HepG2 (cell line): ENCODE results near the gene SESN2. TPM values are rescaled to one million over a fixed set of nuclear protein-coding genes. Genes with fewer than 3 reads are reported as not detected.

Source experiments
- polyA plus RNA-seq, 8 experiments: library from polyadenylated mRNA; depleted of rRNA in 3 of 8; stranded (reverse) in 7 of 8; unstranded in 1 of 8; fragments of >200 nt; fragmentation: Illumina TruSeq in 4 of 8; extraction: Trizol in 4 of 8; gene quantifications; 2 replicates each; pipeline versions ENCODE4 v1.2.1 to v1.2.3, GENCODE V29; 2011 to 2016; ENCODE audit warnings: low read depth in 4 of 8, missing spikeins in 1 of 8, mixed read lengths in 1 of 8; ENCODE audit not compliant: insufficient read depth in 1 of 8
- total RNA-seq, 5 experiments: library from RNA; depleted of rRNA; stranded (reverse); fragments of >200 nt; fragmentation: Illumina TruSeq; extraction: Trizol; gene quantifications; 2 replicates each; pipeline ENCODE4 v1.2.3, GENCODE V29; 2016; ENCODE audit warnings: low read depth in 1 of 5

Gene SESN2
- total and polyA plus RNA-seq, 2 of the 13 experiments (the other 11 are each of a cell fraction or from before 2014, with no cell fraction given) = 13.2 to 19.1 TPM

Other genes starting within 250 kb of the SESN2 start
- gene EYA3, start 170.9 kb upstream of the SESN2 start, total RNA-seq (2016; rRNA removed; fragmentation: Illumina TruSeq; extraction: Trizol) = 19.7 and 26.3 TPM in 2 replicates
- gene EYA3, start 170.9 kb upstream of the SESN2 start, polyA plus RNA-seq (2011; rRNA removed) = 12.2 and 13.9 TPM in 2 replicates
- 0.18 and 0.27 TPM in 2 replicates for gene PTAFR, start 82.8 kb upstream of the SESN2 start, total RNA-seq (2016; rRNA removed; fragmentation: Illumina TruSeq; extraction: Trizol)
- gene PTAFR, start 82.8 kb upstream of the SESN2 start, polyA plus RNA-seq (2011; rRNA removed) = 22.8 and 24.0 TPM in 2 replicates
- gene DNAJC8, start 26.5 kb upstream of the SESN2 start, total RNA-seq (2016; rRNA removed; fragmentation: Illumina TruSeq; extraction: Trizol) = 126 and 180 TPM in 2 replicates
- gene DNAJC8, start 26.5 kb upstream of the SESN2 start, polyA plus RNA-seq (2011; rRNA removed) = 48.4 and 54.5 TPM in 2 replicates
- 131 and 143 TPM in 2 replicates for gene ATP5IF1, start 23.4 kb upstream of the SESN2 start, total RNA-seq (2016; rRNA removed; fragmentation: Illumina TruSeq; extraction: Trizol)
- 85.5 and 97.7 TPM in 2 replicates for gene ATP5IF1, start 23.4 kb upstream of the SESN2 start, polyA plus RNA-seq (2011; rRNA removed)
- gene MED18, start 69.5 kb downstream of the SESN2 start, total RNA-seq (2016; rRNA removed; fragmentation: Illumina TruSeq; extraction: Trizol) = 21.0 and 28.8 TPM in 2 replicates
- gene MED18, start 69.5 kb downstream of the SESN2 start, polyA plus RNA-seq (2011; rRNA removed) = 11.7 and 14.4 TPM in 2 replicates
- 17.1 and 29.6 TPM in 2 replicates for gene PHACTR4, start 110.2 kb downstream of the SESN2 start, total RNA-seq (2016; rRNA removed; fragmentation: Illumina TruSeq; extraction: Trizol)
- gene PHACTR4, start 110.2 kb downstream of the SESN2 start, polyA plus RNA-seq (2011; rRNA removed) = 13.9 TPM in 2 replicates
- 80.8 and 102 TPM in 2 replicates for gene RCC1, start 246.5 kb downstream of the SESN2 start, total RNA-seq (2016; rRNA removed; fragmentation: Illumina TruSeq; extraction: Trizol)
- gene RCC1, start 246.5 kb downstream of the SESN2 start, polyA plus RNA-seq (2011; rRNA removed) = 47.2 and 56.2 TPM in 2 replicates